ENCODE measurements around the gene KRT5.

- TF ChIP-seq, protein P1, sequence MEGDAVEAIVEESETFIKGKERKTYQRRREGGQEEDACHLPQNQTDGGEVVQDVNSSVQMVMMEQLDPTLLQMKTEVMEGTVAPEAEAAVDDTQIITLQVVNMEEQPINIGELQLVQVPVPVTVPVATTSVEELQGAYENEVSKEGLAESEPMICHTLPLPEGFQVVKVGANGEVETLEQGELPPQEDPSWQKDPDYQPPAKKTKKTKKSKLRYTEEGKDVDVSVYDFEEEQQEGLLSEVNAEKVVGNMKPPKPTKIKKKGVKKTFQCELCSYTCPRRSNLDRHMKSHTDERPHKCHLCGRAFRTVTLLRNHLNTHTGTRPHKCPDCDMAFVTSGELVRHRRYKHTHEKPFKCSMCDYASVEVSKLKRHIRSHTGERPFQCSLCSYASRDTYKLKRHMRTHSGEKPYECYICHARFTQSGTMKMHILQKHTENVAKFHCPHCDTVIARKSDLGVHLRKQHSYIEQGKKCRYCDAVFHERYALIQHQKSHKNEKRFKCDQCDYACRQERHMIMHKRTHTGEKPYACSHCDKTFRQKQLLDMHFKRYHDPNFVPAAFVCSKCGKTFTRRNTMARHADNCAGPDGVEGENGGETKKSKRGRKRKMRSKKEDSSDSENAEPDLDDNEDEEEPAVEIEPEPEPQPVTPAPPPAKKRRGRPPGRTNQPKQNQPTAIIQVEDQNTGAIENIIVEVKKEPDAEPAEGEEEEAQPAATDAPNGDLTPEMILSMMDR (conservative IDR thresholded peaks at IDR 0.05 in 1 of 2, IDR thresholded peaks at IDR 0.05 in 1 of 2; ENCODE audit: low read depth in 1 of 2, low read length in 2 of 2): no peak
- TF ChIP-seq EZH2 (IDR thresholded peaks at IDR 0.05; ENCODE audit: low read length, missing control alignments): no peak
Measured at GRCh38 chr12:52477651-52478050, 42.5 kb downstream of the KRT5 start.
